Lower leg skin (tissue), 3 donors: Measurements from ENCODE around the gene FAM114A1.

Source experiments
- CTCF ChIP-seq, 3 donors: fragments of 450-650 bp; IDR thresholded peaks; one replicate each; pipeline ENCODE4 v1.5.1; 2016; ENCODE audit warnings: antibody characterized with exemption in 3 of 3, mild to moderate bottlenecking in 3 of 3, moderate library complexity in 2 of 3
- POLR2A ChIP-seq, 2 donors: fragments of 450-650 bp; IDR thresholded peaks; one replicate each; pipeline ENCODE4 v1.6.1; 2016 to 2017; ENCODE audit warnings: antibody characterized with exemption in 2 of 2, mild to moderate bottlenecking in 1 of 2, moderate library complexity in 1 of 2

GRCh38 chr4:38867478-38868058, at the start of gene FAM114A1:
- TF ChIP-seq CTCF (IDR thresholded peaks at IDR 0.05) (no peak), POLR2A (IDR thresholded peaks at IDR 0.05) (no peak)
